ENCODE results near the gene HIPK2. TPM values are rescaled to one million over a fixed set of nuclear protein-coding genes. Genes with fewer than 3 reads are reported as not detected.

The HIPK2 gene
- total RNA-seq, 1 donor from 2014 or later: 75.8 TPM

DNA sequence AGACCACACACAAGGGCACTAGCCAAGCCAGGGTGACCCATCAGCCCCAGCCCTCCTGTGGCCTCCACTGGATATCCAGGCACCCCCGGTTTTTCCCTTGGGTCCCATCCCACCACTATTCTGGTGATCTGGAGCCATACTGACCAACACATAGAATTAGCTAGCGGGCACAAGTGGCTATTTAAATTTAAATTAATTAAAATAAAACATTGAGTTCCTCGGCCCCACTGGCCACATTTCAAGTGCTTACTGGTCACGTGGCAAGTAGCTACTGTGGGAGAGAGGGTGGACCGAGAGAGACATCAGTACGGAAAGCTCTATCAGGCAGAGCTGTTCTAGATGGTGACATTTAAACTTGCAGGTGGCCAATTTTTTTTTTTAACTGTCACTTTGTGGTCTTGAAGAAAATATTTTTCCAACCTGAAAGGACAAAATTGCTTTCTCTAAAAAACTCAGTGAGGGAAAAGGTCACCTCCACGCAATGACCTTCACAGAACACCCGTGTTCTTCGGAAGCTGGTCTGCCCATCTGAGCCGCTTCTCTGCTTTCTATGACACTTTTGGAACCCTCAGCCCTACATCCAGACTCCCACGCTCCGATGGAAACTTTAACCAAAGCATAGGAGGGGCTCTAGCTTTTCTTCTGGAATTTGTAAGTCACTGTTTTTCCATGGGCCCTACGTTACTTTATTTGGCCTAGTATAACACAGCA lies 30.0 kb downstream of the HIPK2 start:
- Mint-ChIP-seq H3K27ac (no peak overlapping the region), H3K27me3 (ENCODE audit: low read depth) (no peaks in the 10 kb centered on the region), H3K4me1 (peaks cover 28% of the 10 kb centered on the region), H3K9me3 (no peaks in the 10 kb centered on the region), H3K4me3 (no peak overlapping the region), H3K36me3 (peaks cover 4% of the 10 kb centered on the region)
- no peak for DNase-seq (ENCODE audit: low spot score in 2 of 2, unreplicated experiment in 2 of 2)
- TF ChIP-seq, protein P1, sequence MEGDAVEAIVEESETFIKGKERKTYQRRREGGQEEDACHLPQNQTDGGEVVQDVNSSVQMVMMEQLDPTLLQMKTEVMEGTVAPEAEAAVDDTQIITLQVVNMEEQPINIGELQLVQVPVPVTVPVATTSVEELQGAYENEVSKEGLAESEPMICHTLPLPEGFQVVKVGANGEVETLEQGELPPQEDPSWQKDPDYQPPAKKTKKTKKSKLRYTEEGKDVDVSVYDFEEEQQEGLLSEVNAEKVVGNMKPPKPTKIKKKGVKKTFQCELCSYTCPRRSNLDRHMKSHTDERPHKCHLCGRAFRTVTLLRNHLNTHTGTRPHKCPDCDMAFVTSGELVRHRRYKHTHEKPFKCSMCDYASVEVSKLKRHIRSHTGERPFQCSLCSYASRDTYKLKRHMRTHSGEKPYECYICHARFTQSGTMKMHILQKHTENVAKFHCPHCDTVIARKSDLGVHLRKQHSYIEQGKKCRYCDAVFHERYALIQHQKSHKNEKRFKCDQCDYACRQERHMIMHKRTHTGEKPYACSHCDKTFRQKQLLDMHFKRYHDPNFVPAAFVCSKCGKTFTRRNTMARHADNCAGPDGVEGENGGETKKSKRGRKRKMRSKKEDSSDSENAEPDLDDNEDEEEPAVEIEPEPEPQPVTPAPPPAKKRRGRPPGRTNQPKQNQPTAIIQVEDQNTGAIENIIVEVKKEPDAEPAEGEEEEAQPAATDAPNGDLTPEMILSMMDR (IDR thresholded peaks at IDR 0.05; ENCODE audit: unreplicated experiment): no peak

DNA sequence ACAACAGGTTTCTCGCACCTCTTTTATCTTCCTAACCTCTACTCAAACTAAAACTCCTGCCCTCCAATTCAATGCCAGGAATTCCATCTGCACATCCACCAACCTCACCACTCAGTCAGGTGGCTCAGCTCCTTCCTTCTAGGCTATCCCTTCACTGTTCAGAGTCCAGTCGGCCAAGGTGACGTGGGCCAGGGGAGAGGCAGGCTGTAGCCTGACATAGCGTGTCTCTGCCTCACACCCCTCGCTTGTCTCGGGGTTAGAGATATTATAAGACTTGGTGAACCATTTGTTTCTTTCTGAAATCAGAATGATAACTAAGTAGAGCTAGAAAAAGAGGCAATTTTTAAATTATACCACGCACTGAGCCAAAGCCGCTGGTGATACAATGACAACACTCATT lies 31.1 kb downstream of the HIPK2 start:
- H3K9me3 Mint-ChIP-seq: no peaks in the 10 kb centered on the region
- DNase-seq (ENCODE audit: low spot score in 2 of 2, unreplicated experiment in 2 of 2): no peak
- no peaks in the 10 kb centered on the region for H3K27me3 Mint-ChIP-seq (ENCODE audit: low read depth)
- H3K4me1 Mint-ChIP-seq: peaks cover 24% of the 10 kb centered on the region
- TF ChIP-seq, protein P1 (IDR thresholded peaks at IDR 0.05; ENCODE audit: unreplicated experiment): no peak
- H3K36me3 Mint-ChIP-seq: peaks cover 4% of the 10 kb centered on the region
- no peak overlapping the region for H3K4me3 Mint-ChIP-seq
- H3K27ac Mint-ChIP-seq: no peak overlapping the region

DNA sequence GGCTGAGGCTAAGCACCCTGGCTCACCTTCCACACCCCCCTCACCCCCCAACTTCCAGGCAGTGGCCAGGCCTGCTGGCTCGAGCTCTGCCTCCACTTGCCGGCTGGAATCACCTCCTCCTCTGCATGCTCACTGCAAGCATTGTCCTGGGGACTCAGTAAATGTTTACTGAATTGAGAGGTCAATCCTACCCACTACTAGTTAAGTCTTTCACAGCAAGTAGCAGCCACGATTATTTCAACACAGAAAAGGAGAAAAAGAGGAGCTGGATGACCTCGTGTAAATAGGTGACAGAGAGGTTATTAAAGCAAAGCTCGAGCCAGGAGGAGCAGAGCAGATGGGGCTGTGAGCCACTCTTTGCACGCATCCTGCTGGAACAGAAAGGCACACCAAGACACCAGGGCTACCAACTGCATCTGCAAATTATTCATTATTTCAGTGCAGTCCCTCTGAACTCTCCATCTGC lies 32.1 kb downstream of the HIPK2 start:
- Mint-ChIP-seq H3K4me1 (peaks cover 25% of the 10 kb centered on the region), H3K4me3 (no peak overlapping the region), H3K9me3 (no peaks in the 10 kb centered on the region), H3K36me3 (peaks cover 4% of the 10 kb centered on the region), H3K27ac (no peak overlapping the region), H3K27me3 (ENCODE audit: low read depth) (no peaks in the 10 kb centered on the region)
- DNase-seq (ENCODE audit: low spot score in 2 of 2, unreplicated experiment in 2 of 2): no peak
- TF ChIP-seq, protein P1 (IDR thresholded peaks at IDR 0.05; ENCODE audit: unreplicated experiment): no peak

DNA sequence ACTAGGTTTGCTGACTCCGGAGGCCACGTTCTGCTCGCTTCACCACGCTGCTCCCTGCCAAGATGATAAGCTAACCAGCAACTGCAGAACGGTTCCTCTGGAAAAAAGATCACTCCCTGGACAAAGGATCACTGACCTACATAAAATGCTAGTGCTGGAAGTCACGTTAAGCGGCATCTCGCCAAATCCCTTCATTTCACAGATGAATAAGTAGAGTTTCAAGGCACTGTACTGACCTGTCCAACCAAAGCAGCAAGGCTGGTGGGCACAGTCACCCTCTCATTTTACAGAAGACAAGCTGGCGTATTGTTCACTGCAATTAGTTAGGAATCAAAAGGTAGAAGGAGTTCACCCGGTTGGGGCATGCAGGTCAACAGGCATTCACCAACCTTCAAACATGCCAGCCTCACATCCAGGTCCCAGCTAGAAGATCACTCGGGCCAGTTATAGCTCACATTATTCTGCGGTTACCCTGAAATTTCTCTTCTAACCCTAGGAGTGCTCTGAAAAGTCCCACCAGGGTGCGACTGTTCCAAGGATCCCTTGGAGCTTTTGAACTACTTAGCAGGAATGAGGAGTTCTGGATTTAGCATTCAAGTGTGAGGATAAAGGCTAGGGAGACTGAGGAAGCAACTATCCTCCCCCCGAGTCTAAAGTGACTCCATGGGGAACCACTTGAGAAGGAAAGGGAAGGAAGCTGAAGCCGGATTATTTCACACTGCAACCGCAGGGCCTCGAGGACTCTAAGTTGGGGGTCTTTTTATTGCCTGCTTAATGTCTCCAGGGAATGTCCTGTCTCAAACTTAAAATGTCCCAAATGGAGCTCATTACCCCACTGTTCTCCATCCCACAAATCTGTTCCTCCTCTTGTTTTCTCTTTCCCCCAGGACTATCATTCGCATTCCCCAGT lies 32.8 kb downstream of the HIPK2 start:
- Mint-ChIP-seq H3K9me3 (no peaks in the 10 kb centered on the region), H3K4me3 (no peak overlapping the region), H3K36me3 (peaks cover 4% of the 10 kb centered on the region), H3K4me1 (peaks cover 25% of the 10 kb centered on the region), H3K27me3 (ENCODE audit: low read depth) (no peaks in the 10 kb centered on the region), H3K27ac (no peak overlapping the region)
- TF ChIP-seq, protein P1 (IDR thresholded peaks at IDR 0.05; ENCODE audit: unreplicated experiment): no peak
- no peak for DNase-seq (ENCODE audit: low spot score in 2 of 2, unreplicated experiment in 2 of 2)

DNA sequence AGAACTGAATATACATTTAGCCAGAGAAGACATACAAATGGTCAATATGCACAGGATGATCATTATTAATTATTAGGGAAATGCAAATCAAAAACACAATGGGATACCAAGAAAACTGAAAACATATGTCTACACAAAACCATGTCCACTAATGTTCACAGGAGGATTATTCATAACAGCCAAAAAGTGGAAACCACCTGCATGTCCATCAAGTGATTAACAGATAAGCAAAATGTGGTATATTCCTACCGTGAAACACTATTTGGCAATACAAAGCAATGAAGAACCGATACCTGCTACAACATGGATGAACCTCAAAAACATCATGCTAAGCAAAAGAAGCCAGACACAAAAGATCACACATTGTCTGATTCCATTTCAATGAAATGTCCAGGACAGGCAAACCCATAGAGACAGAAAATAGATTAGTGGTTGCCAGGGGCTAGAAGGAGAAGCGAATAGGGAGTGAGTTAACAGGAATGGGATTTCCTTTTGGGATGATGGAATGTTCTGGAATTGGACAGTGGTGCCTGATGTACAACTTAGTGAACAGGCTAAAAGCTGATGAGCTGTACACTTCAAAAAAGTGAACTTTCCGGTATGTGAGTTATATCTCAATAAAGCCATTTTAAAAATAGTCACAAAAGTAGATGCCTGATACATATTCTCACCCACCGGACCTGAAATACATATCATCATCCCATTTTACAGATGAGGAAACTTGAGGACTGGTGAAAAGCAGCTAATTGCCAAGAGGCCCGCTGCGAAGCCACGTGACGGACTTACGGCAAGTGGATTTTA lies 33.6 kb downstream of the HIPK2 start:
- Mint-ChIP-seq H3K36me3 (peaks cover 4% of the 10 kb centered on the region), H3K27me3 (ENCODE audit: low read depth) (no peaks in the 10 kb centered on the region), H3K4me3 (no peak overlapping the region), H3K4me1 (peaks cover 25% of the 10 kb centered on the region), H3K27ac (no peak overlapping the region), H3K9me3 (no peaks in the 10 kb centered on the region)
- TF ChIP-seq, protein P1 (IDR thresholded peaks at IDR 0.05; ENCODE audit: unreplicated experiment): no peak
- no peak for DNase-seq (ENCODE audit: low spot score in 2 of 2, unreplicated experiment in 2 of 2)

Data from mesothelial cell of epicardium (in vitro differentiated cells).